DND-41 (cell line): ENCODE measurements around the gene SMIM31.

ENCODE experiments used
- ATAC-seq: fragments of 200-7000 bp; cut with Tn5 transposase; 3 replicates; pipeline ENCODE4 v1.9.1; 2021; ENCODE audit warnings: low read depth; ENCODE audit not compliant: insufficient read depth
- DNase-seq: peaks from one replicate; pipeline ENCODE4 v3.0.0-alpha.2; 2020
- H2AFZ ChIP-seq: 2 replicates; pipeline ENCODE4 v1.6.0; 2012; ENCODE audit warnings: low read depth, low read length
- H3K27ac ChIP-seq: 2 replicates; pipeline ENCODE4 v1.5.1; 2012; ENCODE audit warnings: low read length, inconsistent platforms
- H3K27me3 ChIP-seq: fragments of 200-600 bp; sonication (generic); 2 replicates; pipeline ENCODE4 v1.6.0; 2012; ENCODE audit warnings: low read length, mild to moderate bottlenecking, inconsistent platforms; ENCODE audit not compliant: insufficient read depth, poor library complexity
- H3K36me3 ChIP-seq: 2 replicates; pipeline ENCODE4 v1.5.1; 2012; ENCODE audit warnings: low read length, inconsistent platforms; ENCODE audit not compliant: insufficient read depth
- H3K4me1 ChIP-seq: 2 replicates; pipeline ENCODE4 v1.5.1; 2012; ENCODE audit warnings: mild to moderate bottlenecking, low read length; ENCODE audit not compliant: insufficient read depth
- H3K4me2 ChIP-seq: 2 replicates; pipeline ENCODE4 v1.6.0; 2012; ENCODE audit warnings: mild to moderate bottlenecking, moderate library complexity, low read length, inconsistent platforms; ENCODE audit not compliant: insufficient read depth
- H3K4me3 ChIP-seq, 2 experiments: fragments of 200-600 bp in 1 of 2; shearing (Covaris generic) in 1 of 2; 2 replicates each; pipeline ENCODE4 v1.5.1; 2012 to 2016; ENCODE audit warnings: inconsistent platforms in 2 of 2, low read length in 2 of 2, mild to moderate bottlenecking in 2 of 2, low read depth in 1 of 2, moderate library complexity in 1 of 2
- H3K79me2 ChIP-seq: 2 replicates; pipeline ENCODE4 v1.6.0; 2012; ENCODE audit warnings: low read length, inconsistent platforms; ENCODE audit not compliant: insufficient read depth
- H3K9ac ChIP-seq: 2 replicates; pipeline ENCODE4 v1.6.0; 2012; ENCODE audit warnings: low read depth, mild to moderate bottlenecking, inconsistent platforms, low read length, moderate library complexity
- H3K9me3 ChIP-seq: 2 replicates; pipeline ENCODE4 v1.5.1; 2012; ENCODE audit warnings: low read length, moderate library complexity, mild to moderate bottlenecking, inconsistent platforms; ENCODE audit not compliant: insufficient read depth, severe bottlenecking
- H4K20me1 ChIP-seq: 2 replicates; pipeline ENCODE4 v1.6.0; 2012; ENCODE audit warnings: low read length; ENCODE audit not compliant: insufficient read depth
- CTCF ChIP-seq: IDR thresholded peaks from 2 replicates; pipeline ENCODE4 v1.5.1; 2012; ENCODE audit warnings: borderline replicate concordance, low read length, moderate library complexity, mild to moderate bottlenecking; ENCODE audit not compliant: poor library complexity, severe bottlenecking; ENCODE audit errors: extremely low read depth
- EZH2 ChIP-seq: IDR thresholded peaks from 3 replicates; pipeline ENCODE4 v1.6.1; 2012; ENCODE audit warnings: borderline replicate concordance, low read depth, mild to moderate bottlenecking, moderate library complexity, low read length, inconsistent platforms; ENCODE audit not compliant: severe bottlenecking

Gene SMIM31

GRCh38 chr4:164821711-164822110, 67.8 kb downstream of the SMIM31 start:
- Histone ChIP-seq H2AFZ (no peak overlapping the region), H3K36me3 (no peaks in the 10 kb centered on the region), H3K79me2 (no peaks in the 10 kb centered on the region), H3K4me2 (no peak overlapping the region), H3K9me3 (no peaks in the 10 kb centered on the region), H3K27ac (no peak overlapping the region), H3K27me3 (no peaks in the 10 kb centered on the region), H3K9ac (no peak overlapping the region), H4K20me1 (no peaks in the 10 kb centered on the region), H3K4me1 (no peaks in the 10 kb centered on the region), H3K4me3 (no peak overlapping the region)
- DNase-seq (no peak), ATAC-seq (no peak)
- no peak for TF ChIP-seq CTCF
- TF ChIP-seq EZH2 = no peak

- Histone ChIP-seq H2AFZ (no peak overlapping the region), H3K4me2 (no peak overlapping the region), H3K9me3 (no peaks in the 10 kb centered on the region), H3K27ac (no peak overlapping the region), H4K20me1 (no peaks in the 10 kb centered on the region), H3K4me3 (no peak overlapping the region), H3K79me2 (no peaks in the 10 kb centered on the region), H3K4me1 (no peaks in the 10 kb centered on the region), H3K9ac (no peak overlapping the region), H3K36me3 (no peaks in the 10 kb centered on the region), H3K27me3 (no peaks in the 10 kb centered on the region)
- TF ChIP-seq EZH2 (no peak), CTCF (no peak)
- no peak for ATAC-seq
- no peak for DNase-seq
These were observed 70.7 kb downstream of the SMIM31 start for GRCh38 chr4:164824581-164824980.

- Histone ChIP-seq H3K27ac (no peak overlapping the region), H3K9me3 (no peaks in the 10 kb centered on the region), H3K9ac (no peak overlapping the region), H2AFZ (no peak overlapping the region), H3K27me3 (no peaks in the 10 kb centered on the region), H3K36me3 (no peaks in the 10 kb centered on the region), H3K4me3 (no peak overlapping the region), H3K79me2 (no peaks in the 10 kb centered on the region), H4K20me1 (no peaks in the 10 kb centered on the region), H3K4me2 (no peak overlapping the region), H3K4me1 (no peaks in the 10 kb centered on the region)
- no peak for ATAC-seq
- no peak for TF ChIP-seq CTCF
- TF ChIP-seq EZH2 = no peak
- DNase-seq = no peak
These were observed 75.0 kb downstream of the SMIM31 start for GRCh38 chr4:164828955-164829354.

- no peaks in the 10 kb centered on the region for H3K4me1 ChIP-seq
- H3K79me2 ChIP-seq = no peaks in the 10 kb centered on the region
- H3K27me3 ChIP-seq = no peaks in the 10 kb centered on the region
- H3K4me3 ChIP-seq = no peak overlapping the region
- H3K27ac ChIP-seq = no peak overlapping the region
- H4K20me1 ChIP-seq = no peaks in the 10 kb centered on the region
- DNase-seq (no peak), ATAC-seq (no peak)
- no peak overlapping the region for H3K4me2 ChIP-seq
- TF ChIP-seq CTCF (no peak), EZH2 (no peak)
- no peak overlapping the region for H2AFZ ChIP-seq
- H3K9ac ChIP-seq = no peak overlapping the region
- H3K9me3 ChIP-seq = no peaks in the 10 kb centered on the region
- H3K36me3 ChIP-seq = no peaks in the 10 kb centered on the region
These were observed 92.6 kb downstream of the SMIM31 start for GRCh38 chr4:164846566-164846965.
